H9 (cell line): ENCODE measurements around the gene PEPD. TPM values are rescaled to one million over a fixed set of nuclear protein-coding genes. Genes with fewer than 3 reads are reported as not detected.

Source experiments
- DNase-seq: peaks from one replicate; pipeline ENCODE4 v3.0.0-alpha.2; 2017
- H2AFZ ChIP-seq: one replicate; pipeline ENCODE4 v1.6.1; 2013; ENCODE audit warnings: mild to moderate bottlenecking, low read length, control low read depth, moderate library complexity
- H2AK5ac ChIP-seq: 2 replicates; pipeline ENCODE4 v1.6.1; 2013; ENCODE audit warnings: low read length, control low read depth, mixed read lengths; ENCODE audit not compliant: insufficient read length
- H2BK120ac ChIP-seq: one replicate; pipeline ENCODE4 v1.6.1; 2013; ENCODE audit warnings: low read depth, mild to moderate bottlenecking, low read length, control low read depth, inconsistent platforms; ENCODE audit not compliant: poor library complexity, severe bottlenecking
- H2BK12ac ChIP-seq: 2 replicates; pipeline ENCODE4 v1.6.1; 2013; ENCODE audit warnings: low read length, control low read depth, mixed read lengths, low read depth; ENCODE audit not compliant: insufficient read length
- H2BK15ac ChIP-seq: 2 replicates; pipeline ENCODE4 v1.6.1; 2013; ENCODE audit warnings: low read depth, low read length, control low read depth
- H2BK20ac ChIP-seq: one replicate; pipeline ENCODE4 v1.6.1; 2013; ENCODE audit warnings: low read depth, mild to moderate bottlenecking, low read length, control low read depth, inconsistent platforms; ENCODE audit not compliant: poor library complexity, severe bottlenecking
- H2BK5ac ChIP-seq: 2 replicates; pipeline ENCODE4 v1.6.1; 2013; ENCODE audit warnings: low read length, control low read depth, mixed read lengths; ENCODE audit not compliant: insufficient read length
- H3K14ac ChIP-seq: 2 replicates; pipeline ENCODE4 v1.6.1; 2013; ENCODE audit warnings: low read length, control low read depth; ENCODE audit not compliant: insufficient read depth
- H3K18ac ChIP-seq: 2 replicates; pipeline ENCODE4 v1.6.1; 2013; ENCODE audit warnings: low read depth, mild to moderate bottlenecking, mixed read lengths, low read length, control low read depth; ENCODE audit not compliant: insufficient read length
- H3K23ac ChIP-seq: 2 replicates; pipeline ENCODE4 v1.6.1; 2013; ENCODE audit warnings: low read length, control low read depth, mixed read lengths, low read depth; ENCODE audit not compliant: insufficient read length
- H3K23me2 ChIP-seq: 2 replicates; pipeline ENCODE4 v1.6.1; 2013; ENCODE audit warnings: low read depth, mild to moderate bottlenecking, mixed read lengths, low read length, control low read depth; ENCODE audit not compliant: insufficient read length, poor library complexity, severe bottlenecking
- H3K27ac ChIP-seq: 2 replicates; pipeline ENCODE4 v1.5.1; 2013; ENCODE audit warnings: low read length, control low read depth, mixed read lengths, low read depth; ENCODE audit not compliant: insufficient read length
- H3K27me3 ChIP-seq: 2 replicates; pipeline ENCODE4 v1.6.1; 2013; ENCODE audit warnings: low read length, control low read depth, inconsistent platforms; ENCODE audit not compliant: insufficient read depth
- H3K4ac ChIP-seq: 2 replicates; pipeline ENCODE4 v1.6.1; 2013; ENCODE audit warnings: low read depth, mild to moderate bottlenecking, control low read depth, inconsistent platforms, low read length, moderate library complexity
- H3K4me1 ChIP-seq: 2 replicates; pipeline ENCODE4 v1.6.1; 2013; ENCODE audit warnings: low read length, control low read depth, inconsistent platforms; ENCODE audit not compliant: insufficient read depth
- H3K4me2 ChIP-seq: 2 replicates; pipeline ENCODE4 v1.6.1; 2013; ENCODE audit warnings: low read length, control low read depth, mixed read lengths; ENCODE audit not compliant: insufficient read length, insufficient read depth
- H3K56ac ChIP-seq: 2 replicates; pipeline ENCODE4 v1.6.1; 2013; ENCODE audit warnings: low read depth, mild to moderate bottlenecking, mixed read lengths, low read length, control low read depth; ENCODE audit not compliant: insufficient read length
- H3K79me1 ChIP-seq: 2 replicates; pipeline ENCODE4 v1.6.1; 2013; ENCODE audit warnings: low read depth, mild to moderate bottlenecking, moderate library complexity, low read length, control low read depth, inconsistent platforms; ENCODE audit not compliant: insufficient read depth, poor library complexity, severe bottlenecking
- H3K79me2 ChIP-seq: 2 replicates; pipeline ENCODE4 v1.6.1; 2013; ENCODE audit warnings: low read length, control low read depth, inconsistent platforms; ENCODE audit not compliant: insufficient read depth
- H3K9ac ChIP-seq: 2 replicates; pipeline ENCODE4 v1.6.1; 2013; ENCODE audit warnings: low read length, control low read depth, mixed read lengths; ENCODE audit not compliant: insufficient read length; ENCODE audit errors: extremely low read depth
- H3K9me3 ChIP-seq: one replicate; pipeline ENCODE4 v1.6.1; 2013; ENCODE audit warnings: low read depth, low read length, inconsistent platforms; ENCODE audit not compliant: control insufficient read depth
- H3T11ph ChIP-seq: one replicate; pipeline ENCODE4 v1.6.1; 2013; ENCODE audit warnings: mild to moderate bottlenecking, low read length, control low read depth, inconsistent platforms
- H4K20me1 ChIP-seq: one replicate; pipeline ENCODE4 v1.6.1; 2013; ENCODE audit not compliant: control insufficient read depth, insufficient read length, insufficient read depth
- H4K5ac ChIP-seq: 2 replicates; pipeline ENCODE4 v1.6.1; 2013; ENCODE audit warnings: low read depth, mild to moderate bottlenecking, mixed read lengths, low read length, control low read depth; ENCODE audit not compliant: insufficient read length
- H4K8ac ChIP-seq: replicated peaks from 2 replicates; pipeline ENCODE4 v1.6.1; 2013; ENCODE audit warnings: low read length, control low read depth, mixed read lengths, low read depth; ENCODE audit not compliant: insufficient read length
- H4K91ac ChIP-seq: 2 replicates; pipeline ENCODE4 v1.6.1; 2013; ENCODE audit warnings: low read depth, mild to moderate bottlenecking, moderate library complexity, mixed read lengths, low read length, control low read depth; ENCODE audit not compliant: insufficient read length
- H3K27ac Mint-ChIP-seq, 3 experiments: 2 replicates in 2 of 3; 3 replicates in 1 of 3; pipeline ENCODE4 v1.8.0; 2020 to 2021; ENCODE audit warnings: mixed read lengths in 3 of 3, mild to moderate bottlenecking in 1 of 3, moderate library complexity in 1 of 3
- H3K27me3 Mint-ChIP-seq: 2 replicates; pipeline ENCODE4 v1.8.0; 2021; ENCODE audit warnings: low read depth, mild to moderate bottlenecking, moderate library complexity, mixed read lengths
- H3K36me3 Mint-ChIP-seq, 3 experiments: 2 replicates in 2 of 3; 3 replicates in 1 of 3; pipeline ENCODE4 v1.8.0; 2020 to 2021; ENCODE audit warnings: low read depth in 3 of 3, mixed read lengths in 3 of 3; ENCODE audit not compliant: insufficient read depth in 1 of 3
- H3K4me1 Mint-ChIP-seq, 2 experiments: 2 replicates each; pipeline ENCODE4 v1.8.0; 2020; ENCODE audit warnings: mixed read lengths in 2 of 2
- H3K4me3 Mint-ChIP-seq, 2 experiments: 2 replicates in 1 of 2; 3 replicates in 1 of 2; pipeline ENCODE4 v1.8.0; 2020 to 2021; ENCODE audit warnings: mild to moderate bottlenecking in 2 of 2, mixed read lengths in 2 of 2, moderate library complexity in 1 of 2
- H3K9me3 Mint-ChIP-seq, 2 experiments: 2 replicates in 1 of 2; 3 replicates in 1 of 2; pipeline ENCODE4 v1.8.0; 2020; ENCODE audit warnings: mild to moderate bottlenecking in 2 of 2, mixed read lengths in 2 of 2, moderate library complexity in 1 of 2
- CTCF ChIP-seq: fragments of 200-600 bp; sonication (generic); conservative IDR thresholded peaks from 3 replicates; pipeline ENCODE4 v1.8.0; 2021; ENCODE audit warnings: antibody characterized with exemption, mild to moderate bottlenecking
- WGBS: extraction: QIAGEN DNeasy Blood & Tissue Kit; methylation state at CpG from one replicate; pipeline ENCODE4 v1.1.7; 2013; ENCODE audit warnings: missing lambda C conversion rate, low lambda C conversion rate, mixed read lengths; ENCODE audit not compliant: insufficient read length; ENCODE audit errors: extremely low coverage; 5-methylcytosine and 5-hydroxymethylcytosine counted together
- total RNA-seq: library from RNA; stranded (reverse); gene quantifications from 2 replicates; pipeline ENCODE4 v1.2.1, GENCODE V29; 2021

Gene PEPD
- total RNA-seq, 1 experiment from 2014 or later: 52.8 TPM

DNA sequence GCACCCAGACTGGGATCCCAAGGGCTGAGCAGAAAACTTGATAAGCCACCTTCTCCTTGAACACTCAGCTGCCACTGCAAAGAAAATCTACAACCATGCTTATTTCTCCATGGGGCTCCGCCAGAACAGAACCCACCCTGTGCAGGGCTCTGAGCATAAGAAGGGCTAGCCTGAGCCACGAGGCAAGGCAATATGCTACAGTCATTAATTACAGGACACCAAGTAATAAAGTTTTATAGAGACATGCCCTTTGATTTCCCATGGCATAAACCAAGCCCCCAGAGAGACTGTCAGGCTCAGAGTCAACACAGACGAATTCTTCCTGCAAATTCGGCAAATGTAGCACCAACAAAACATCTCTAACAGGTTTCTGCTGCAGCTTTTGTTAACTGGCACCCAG lies 5.7 kb downstream of the PEPD start:
- no peak overlapping the region for H2BK15ac ChIP-seq
- no peaks in the 10 kb centered on the region for H3K27me3 Mint-ChIP-seq
- no peak overlapping the region for H3K4me2 ChIP-seq
- no peaks in the 10 kb centered on the region for H3K27me3 ChIP-seq
- H3K23me2 ChIP-seq: peaks cover 2% of the 10 kb centered on the region
- H2AFZ ChIP-seq: no peak overlapping the region
- no peak overlapping the region for H3K4ac ChIP-seq
- H3K4me1 ChIP-seq: no peaks in the 10 kb centered on the region; the same call in 1 of the 2 replicates
- H4K8ac ChIP-seq: no peak overlapping the region
- H3K9ac ChIP-seq: no peak overlapping the region
- H2BK120ac ChIP-seq: no peak overlapping the region
- no peak overlapping the region for H3K18ac ChIP-seq
- H2BK12ac ChIP-seq: no peak overlapping the region
- no peaks in the 10 kb centered on the region for H4K20me1 ChIP-seq
- no peak overlapping the region for H3K27ac ChIP-seq
- no peak overlapping the region for H3K23ac ChIP-seq
- WGBS: no CpG with 5 or more reads among the region's 4 CpGs
- H3K56ac ChIP-seq: no peak overlapping the region
- H3K79me1 ChIP-seq: peaks cover 10% of the 10 kb centered on the region
- no peak overlapping the region for H4K5ac ChIP-seq
- no peak for TF ChIP-seq CTCF
- H3K9me3 Mint-ChIP-seq: peaks cover 0 to 1% of the 10 kb centered on the region in 2 experiments; a peak in 1 of 5 replicates
- no peak overlapping the region; a peak in 1 of 7 replicates for H3K27ac Mint-ChIP-seq
- H4K91ac ChIP-seq: no peak overlapping the region
- no peaks in the 10 kb centered on the region for H3K9me3 ChIP-seq
- no peak overlapping the region for H2BK5ac ChIP-seq
- H2AK5ac ChIP-seq: no peak overlapping the region
- DNase-seq: no peak
- no peak overlapping the region for H3K4me3 Mint-ChIP-seq
- H3T11ph ChIP-seq: no peak overlapping the region
- no peak overlapping the region for H3K14ac ChIP-seq
- peaks cover 0 to 2% (median 0%) of the 10 kb centered on the region in 3 experiments; a peak in 1 of 7 replicates for H3K36me3 Mint-ChIP-seq
- H3K4me1 Mint-ChIP-seq: peaks cover 12 to 20% of the 10 kb centered on the region in 2 experiments
- peaks cover 4% of the 10 kb centered on the region; the same call in 1 of the 2 replicates for H3K79me2 ChIP-seq
- no peak overlapping the region for H2BK20ac ChIP-seq
